GDM1 (cell line): ENCODE measurements around the gene DPCD.

ENCODE experiments used
- DNase-seq: peaks from one replicate; lab custom pipeline; 2025; lab: John Stamatoyannopoulos, UW

The DPCD gene

DNA sequence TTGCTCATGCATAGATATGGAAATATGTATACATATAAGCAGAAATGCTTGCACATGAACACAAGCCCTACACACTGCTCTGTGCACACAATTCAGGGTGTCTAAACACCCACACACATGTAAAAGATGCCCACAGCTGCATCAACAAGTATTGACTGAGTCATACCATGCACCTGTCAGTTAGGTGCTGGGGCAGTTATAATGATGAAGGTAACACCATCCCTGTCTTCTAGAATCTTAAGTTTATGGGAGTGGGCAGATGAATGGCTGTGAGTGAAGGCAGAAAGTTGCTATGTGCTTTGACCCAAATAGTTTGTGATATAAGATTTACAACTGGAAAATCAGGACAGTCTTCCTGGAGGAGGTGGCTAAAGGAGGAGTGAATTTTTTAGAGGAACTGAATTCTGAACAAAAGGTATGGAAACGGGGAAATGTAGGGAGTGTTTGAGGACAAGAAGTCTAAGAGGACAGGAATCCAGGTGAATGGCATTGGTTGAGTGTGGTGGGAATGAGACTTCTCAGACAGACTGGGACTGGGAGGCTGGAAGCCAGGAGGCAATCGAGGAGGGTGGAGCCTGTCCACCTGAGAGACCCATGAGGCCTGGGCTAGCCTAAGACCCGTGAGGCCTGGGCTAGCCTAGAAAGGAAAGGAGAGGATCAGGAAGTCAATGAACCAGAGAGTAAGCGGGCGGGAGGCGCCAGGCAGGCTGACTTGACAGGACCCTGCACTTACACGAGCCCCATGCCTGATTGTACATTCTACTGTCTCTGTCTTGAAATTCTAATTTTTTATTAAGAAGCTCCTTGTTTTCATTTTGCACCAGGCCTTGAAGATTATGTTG lies 20.7 kb upstream of the DPCD start:
- DNase-seq = no peak

DNA sequence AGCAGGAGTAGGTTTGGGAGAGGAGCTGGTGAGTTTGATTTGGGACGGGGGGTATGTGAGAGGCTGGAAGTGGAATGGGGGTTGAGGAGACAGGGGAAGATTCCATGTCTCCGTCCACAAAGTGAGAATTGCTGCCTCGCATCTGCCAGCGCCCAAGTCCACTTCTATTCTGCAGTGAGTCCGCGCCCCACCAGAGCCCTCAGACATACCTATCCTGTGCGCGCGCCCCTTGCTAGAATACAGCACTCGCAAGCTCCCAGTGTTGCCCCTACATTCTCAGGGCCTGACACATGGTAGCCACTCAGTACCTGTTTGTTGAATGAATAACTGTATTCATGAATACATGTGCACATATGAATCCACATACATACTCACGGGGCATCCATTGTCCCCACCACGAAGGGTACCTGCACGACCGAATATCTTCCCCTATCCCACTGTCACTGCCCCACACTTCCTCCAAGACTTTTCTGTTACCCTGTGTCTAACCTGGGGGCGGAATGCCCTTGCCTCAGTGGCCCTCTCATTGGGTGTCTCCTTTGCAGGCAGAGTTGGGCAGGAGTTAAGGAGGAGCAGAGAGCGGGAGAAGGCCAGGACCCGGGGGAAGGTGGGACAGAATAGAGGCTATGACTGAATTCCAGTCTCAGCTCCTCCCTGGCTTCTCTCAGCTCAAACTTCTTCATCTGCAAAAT lies 19.9 kb upstream of the DPCD start:
- no peak for DNase-seq

DNA sequence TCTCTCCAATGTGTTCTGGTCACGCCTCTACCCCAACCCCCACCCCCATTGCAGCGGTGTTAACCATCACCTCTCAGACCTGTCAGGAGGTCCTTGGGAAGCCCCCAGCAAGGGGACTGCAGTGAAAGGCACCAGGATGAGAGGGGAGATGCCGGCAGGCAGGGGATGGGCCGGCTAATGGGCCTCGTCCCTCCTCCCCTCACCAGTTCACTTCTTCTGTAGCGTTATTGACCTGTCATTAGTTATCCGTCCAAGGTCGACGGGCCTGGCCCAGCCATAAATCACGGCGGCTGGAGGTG lies 18.8 kb upstream of the DPCD start:
- DNase-seq = no peak

DNA sequence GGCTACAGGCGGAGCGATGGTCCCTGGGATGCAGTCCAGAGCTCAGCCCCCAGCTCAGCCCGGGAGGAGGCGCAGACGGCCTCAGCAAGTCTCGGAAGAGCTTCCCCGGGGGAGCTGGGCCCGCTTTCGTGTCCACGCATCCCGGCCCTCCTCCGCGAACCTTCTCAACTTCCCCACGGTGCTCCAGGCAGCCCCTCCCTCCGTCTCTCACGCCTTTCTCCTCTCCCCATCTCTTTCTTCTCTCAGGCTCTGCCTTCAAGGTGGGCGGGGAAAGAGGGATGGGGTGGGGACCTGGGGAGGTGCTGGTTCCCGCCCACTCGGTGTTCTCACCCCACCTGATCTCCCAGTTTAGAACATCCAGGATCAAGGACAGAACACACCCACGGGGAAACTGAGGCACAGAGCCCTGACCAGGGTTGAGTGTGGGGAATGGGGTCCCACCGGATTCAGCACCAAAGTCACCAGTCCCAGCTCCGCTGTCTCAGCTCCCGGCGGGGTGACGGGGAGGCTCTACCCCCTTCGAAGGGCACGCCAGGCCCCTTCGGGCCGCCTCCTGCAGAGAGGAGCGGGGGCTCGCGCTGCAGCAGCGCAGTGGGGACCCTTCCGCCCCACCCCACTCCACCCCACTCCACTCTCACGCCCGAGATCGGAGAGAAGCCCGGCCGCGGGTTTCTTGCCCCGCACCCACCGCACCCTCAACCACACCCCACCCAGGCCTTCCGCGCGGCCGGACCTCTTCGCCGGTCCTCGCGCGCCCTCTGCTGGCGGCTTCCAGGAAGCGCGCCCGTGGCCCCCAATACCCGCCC lies 18.3 kb upstream of the DPCD start:
- peak; percentile 67 for DNase-seq

DNA sequence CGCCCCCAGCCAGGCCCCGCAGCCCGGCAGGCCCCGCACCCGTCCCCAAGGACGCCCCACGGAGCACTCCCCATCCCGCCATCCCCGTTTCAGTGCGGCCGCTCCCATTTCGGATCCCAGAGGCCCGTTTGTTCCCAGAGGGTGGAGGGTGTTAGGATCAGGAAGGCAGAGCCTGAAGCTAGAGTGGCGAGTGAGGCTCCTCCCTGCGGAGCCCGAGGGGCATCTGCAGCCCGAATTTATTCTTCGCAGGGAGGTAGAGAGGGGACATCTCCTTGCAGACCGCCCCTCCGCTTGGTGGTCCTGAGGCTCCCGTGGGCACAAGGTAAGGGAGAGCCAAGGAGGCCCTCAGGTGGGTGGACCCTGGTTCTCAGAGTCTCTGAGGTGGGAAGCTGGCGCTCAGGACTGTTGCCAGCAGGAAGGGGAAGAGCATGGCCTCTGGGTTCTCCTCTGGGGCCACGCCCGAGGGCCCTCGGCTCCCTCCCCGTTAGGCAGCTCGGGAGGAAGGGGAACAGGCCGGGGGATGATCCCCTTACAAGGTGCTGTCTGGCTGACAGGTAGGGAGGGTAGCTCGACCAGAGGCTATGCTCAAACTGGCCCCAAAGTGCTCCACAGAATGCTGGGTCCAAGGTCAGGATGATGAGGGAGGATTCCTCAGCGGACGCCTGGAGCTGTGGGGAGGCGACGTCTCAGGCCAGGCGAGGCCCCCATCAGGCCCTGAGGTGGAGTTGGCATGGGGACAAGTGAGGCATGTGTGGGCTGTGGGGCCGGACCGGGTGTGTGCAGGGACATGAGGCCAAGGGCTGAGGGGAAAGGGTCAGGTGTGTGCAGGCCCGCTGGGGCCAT lies 17.5 kb upstream of the DPCD start:
- DNase-seq = peak; percentile 53

DNA sequence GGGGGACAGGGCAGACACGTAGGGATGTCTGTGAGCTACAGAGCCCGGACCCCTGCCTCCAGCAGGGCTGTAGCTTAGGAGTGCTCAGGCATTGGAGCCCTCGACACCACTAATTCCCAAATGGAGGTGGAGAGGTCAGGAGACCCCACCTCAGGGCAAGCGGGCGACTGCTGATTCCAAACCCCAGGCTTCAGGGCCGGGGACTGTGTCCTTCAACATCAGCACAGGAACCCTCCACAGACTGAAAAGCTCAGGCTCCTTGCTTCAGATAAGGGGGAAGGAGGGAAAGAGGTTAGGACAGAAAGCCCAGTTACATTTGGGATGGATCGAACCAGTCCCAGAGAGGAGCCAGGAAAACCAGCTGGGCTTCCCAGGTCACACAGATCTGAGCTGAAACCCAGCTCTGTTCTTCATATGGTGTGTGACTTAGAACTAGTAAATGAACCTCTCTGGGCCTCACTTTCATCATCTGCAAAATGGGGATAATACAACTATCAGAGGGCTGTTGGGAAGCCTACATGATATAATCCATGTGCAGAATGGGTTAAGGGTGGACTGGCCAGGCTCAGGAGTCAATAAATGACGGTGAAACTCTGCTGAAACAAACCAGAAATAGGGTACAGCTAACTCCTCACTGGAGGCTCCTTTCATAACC lies 16.7 kb upstream of the DPCD start:
- DNase-seq = no peak

DNA sequence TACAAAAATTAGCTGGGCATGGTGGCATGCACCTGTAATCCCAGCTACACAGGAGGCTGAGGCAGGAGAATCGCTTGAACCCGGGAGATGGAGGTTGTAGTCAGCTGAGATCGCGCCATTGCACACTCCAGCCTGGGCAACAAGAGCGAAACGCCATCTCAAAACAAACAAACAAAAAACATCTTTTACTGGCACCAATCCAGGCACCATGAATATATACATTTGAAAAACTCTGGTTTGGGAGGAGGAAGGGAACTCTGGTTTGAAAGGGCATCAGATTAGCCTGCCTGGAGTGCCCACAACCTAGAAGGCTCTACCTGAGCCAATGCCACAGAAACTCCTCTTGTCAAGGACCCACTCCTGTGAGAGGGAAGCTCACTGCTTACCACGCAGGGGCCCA lies 16.0 kb upstream of the DPCD start:
- DNase-seq = no peak

DNA sequence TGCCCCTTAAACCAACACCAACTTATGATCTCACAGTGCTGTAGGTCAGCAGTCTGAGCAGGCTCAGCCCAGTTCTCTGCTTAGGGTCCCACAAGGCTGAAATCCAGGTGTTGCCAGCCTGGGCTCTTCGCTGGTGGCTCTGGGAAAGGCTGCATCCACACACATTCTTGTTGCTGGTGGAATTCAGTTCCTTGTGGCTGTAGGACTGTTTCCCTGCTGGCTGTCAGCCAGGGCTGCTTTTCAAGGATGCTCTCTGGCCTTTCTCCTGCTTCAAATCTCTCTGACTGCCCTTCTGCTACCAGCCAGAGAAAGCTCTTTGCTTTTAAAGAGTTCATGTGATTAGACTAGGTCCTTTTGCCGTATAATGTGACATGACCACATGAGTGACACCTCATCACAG lies 15.3 kb upstream of the DPCD start:
- DNase-seq = no peak

DNA sequence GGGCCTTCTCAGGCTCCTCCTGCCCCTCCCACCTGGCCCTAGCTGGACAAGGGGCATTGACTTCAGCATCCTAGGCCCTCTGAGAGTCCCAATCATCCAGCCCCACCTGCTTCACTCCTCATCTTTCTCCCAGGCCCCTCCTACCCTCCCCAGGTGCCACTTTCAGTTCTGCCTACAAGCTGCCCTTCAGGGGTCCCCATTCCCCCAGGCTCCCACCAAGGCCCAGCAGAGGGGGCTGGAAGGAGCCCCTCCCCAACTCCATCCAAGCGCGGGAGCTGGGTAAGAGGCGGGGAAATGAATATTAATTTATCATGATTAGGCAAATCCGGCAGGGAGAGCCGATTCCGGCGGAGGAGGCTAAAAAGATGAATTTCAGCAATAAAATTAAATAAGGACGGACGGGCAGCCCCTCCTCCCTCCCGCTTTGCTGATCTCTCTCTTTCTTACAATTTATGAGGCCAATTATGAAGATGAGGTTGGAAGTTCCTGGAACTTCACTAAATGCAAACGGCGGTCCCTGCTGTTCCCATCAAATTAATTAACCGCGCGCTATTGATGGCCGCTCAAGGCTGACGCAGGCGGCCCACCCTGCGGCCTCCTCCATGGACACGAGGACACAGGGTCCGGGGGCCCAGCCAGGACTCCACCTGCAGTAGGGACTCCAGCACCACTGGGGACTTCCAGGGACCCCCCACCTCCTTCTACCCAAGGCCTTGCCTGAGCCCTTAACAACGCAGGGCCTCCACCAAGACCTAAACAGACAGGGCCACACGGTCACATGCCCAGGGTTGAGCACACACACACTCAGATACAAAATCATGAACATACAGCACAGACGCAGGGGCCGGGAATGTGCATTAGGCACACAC lies 14.0 kb upstream of the DPCD start:
- no peak for DNase-seq

DNA sequence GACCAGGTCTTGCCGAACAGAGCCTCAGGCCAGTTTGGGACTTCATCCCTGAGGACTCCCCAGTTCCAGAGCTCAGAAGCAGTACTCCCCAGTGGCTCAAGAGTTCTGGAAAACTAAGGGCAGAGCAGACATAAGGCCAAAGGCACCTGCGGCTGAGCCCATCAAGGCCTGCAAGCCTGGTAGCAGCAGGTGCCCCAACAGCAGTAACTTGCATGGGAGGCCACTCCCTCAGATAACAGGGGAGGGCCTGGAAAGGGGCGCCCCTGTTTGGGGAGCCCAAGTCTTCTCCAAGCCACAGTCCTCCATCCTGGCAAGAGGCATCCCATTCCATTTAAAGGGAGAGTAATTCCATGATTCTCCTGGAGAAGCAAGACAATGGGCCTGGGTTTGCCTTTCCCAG lies 13.0 kb upstream of the DPCD start:
- no peak for DNase-seq

DNA sequence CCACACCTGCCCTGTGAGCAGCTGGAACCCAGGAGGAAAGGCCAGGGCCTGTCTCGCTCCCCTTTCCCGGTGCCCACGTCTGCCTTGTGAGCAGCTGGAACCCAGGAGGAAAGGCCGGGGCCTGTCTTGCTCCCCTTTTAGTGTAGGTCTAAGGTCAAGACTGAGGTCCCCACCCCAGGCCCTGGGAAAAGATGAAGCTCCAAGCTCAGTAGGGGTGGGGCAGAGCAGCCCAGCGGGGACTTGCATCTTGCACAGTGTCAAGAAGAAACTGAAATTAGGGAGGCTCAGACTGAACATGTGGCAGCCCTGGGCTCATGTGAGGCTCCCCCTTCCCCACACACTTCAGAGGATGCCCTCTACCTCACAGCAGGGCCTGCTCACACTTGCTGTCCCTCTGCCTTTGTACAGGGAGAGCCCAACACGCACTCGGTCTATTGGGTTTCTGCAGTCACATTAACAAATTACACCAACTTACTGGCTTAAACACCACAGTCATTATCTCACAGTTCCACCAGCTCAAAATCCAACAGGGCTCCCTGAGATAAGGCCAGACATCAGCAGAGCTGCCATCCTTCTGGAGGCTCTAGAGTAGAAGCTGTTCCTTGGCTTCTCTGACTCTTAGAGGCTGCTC lies 12.4 kb upstream of the DPCD start:
- DNase-seq = no peak

DNA sequence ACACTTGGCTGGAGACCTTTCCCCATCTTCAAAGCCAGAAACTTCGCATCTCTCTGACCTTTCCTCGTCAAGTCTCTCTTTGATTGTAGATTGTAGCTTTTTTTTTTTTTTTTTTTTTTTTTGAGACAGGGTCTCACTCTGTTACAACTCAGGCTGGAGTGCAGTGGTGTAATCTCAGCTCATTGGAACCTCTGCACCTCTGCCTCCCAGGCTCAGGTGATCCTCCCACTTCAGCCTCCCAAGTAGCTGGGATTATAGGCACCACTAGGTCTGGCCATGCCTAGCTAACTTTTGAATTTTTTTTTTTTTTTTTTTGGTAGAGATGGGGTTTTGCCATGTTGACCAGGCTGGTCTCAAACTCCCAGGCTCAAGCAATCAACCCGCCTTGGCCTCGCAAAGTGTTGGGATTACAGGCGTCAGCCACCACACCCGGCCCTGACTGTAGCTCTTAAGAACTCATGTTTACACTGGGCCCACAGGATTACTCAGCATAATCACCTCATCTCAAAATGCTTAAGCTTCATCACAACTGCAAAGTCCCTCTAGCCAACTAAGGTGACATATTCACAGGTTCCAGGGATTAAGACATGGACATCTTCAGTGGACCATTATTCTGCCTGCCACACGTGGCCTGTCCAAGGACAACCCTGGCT lies 11.8 kb upstream of the DPCD start:
- DNase-seq = no peak

DNA sequence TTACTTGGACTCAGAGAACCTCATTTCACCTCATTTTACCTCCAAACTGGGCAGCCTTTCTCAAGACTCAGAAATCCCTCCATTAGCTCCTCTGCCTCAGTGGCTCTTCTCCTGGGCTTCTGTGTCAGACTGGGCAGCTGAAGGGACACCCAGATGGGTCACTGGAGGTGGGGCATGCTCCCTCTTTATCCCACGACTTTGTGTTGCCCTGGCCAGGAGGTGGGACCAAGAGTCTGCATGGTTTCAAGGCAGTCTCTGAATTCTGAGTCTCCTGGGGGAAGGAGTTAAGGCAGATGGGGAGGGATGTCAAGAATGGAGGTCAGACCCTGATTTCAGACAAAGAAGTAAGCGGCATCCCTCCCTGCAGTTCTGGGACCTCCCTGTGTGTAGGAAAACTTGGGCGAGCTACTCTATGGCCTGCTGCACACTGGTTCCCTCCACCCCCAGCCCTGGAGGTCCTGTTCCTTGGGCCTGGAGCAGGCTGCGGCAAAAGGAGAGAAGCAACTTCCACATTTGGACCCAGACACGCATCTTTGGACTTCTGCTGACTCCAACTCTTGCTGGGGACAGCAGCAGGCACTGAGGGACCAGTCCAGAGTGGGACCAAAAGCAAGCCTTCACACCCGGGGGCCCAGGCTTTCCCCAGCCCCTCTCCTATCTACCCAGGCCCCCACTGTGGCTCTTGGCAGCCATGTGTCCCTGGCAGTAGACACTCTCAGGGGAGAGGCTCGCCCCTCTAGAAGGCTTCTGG lies 10.8 kb upstream of the DPCD start:
- DNase-seq = no peak

DNA sequence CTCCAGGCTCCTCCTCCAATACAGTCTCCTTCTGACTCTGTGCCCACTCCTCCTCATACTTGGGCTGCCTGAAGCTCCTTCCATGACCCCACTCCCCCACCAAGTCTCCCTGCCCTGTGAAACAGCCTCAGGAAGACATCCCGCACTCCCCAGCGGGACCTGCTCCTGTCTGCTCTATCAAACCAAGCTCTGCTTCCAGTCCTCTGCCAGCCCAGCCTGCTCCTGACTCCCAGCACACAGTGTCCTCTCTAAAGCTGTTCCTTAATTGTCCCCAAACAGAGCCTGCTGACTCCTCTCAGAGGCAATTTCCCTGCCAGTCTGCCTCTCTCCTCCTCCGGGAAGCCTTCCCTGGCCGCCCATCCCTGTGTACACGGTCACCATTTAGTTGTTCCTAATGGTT lies 9.9 kb upstream of the DPCD start:
- DNase-seq = no peak

DNA sequence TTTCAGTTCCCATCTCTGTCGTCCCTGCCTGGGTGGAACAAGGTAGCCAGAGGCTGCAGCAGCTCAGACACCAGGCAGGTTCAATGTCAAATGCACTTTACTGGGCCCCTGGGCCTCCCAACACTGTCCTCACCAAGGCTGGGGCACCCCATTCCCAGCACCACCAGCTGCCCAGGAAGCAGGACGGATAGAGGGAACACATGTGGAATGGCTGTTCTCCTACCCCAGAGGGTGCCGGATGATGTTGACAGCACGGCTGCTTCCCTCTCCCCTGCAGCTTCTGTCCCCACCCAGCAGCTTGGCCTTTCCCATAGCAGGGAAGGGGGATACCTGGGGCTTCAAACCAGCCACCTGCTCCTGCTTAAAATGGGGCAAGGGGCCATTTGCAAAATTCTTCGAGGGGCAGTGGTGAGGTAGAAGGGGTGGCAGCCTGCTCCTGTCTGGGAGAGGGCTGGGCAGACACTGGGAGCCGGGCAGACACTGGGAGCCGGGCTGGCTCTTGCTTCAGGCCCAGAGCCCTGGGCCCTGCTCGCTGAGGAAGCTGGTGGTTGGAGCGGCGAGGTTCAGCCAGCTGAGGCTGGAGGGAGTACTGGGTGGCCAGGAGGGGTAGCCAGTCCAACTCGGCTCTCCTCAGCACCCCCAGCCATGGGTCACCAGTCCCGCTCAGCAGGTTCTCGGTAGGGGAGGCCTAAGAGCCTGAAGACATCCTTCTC lies 9.2 kb upstream of the DPCD start:
- no peak for DNase-seq

DNA sequence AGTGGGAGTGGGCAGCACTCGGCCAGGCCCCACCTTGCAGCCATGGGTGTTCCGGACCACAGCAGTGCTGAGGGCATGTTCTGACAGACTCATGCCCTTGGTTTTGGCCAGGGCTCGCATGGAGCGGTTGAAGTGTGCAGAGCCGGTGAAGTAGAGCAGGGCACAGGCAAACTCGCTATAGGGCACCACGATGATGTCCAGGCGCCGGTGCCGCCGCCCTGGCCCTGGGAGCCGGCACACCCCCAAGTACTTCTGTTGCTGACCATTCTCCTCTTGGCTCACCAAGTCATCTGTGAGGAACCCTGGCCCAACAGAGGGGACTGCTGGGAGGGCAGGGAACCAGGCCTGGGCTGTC lies 8.6 kb upstream of the DPCD start:
- no peak for DNase-seq

DNA sequence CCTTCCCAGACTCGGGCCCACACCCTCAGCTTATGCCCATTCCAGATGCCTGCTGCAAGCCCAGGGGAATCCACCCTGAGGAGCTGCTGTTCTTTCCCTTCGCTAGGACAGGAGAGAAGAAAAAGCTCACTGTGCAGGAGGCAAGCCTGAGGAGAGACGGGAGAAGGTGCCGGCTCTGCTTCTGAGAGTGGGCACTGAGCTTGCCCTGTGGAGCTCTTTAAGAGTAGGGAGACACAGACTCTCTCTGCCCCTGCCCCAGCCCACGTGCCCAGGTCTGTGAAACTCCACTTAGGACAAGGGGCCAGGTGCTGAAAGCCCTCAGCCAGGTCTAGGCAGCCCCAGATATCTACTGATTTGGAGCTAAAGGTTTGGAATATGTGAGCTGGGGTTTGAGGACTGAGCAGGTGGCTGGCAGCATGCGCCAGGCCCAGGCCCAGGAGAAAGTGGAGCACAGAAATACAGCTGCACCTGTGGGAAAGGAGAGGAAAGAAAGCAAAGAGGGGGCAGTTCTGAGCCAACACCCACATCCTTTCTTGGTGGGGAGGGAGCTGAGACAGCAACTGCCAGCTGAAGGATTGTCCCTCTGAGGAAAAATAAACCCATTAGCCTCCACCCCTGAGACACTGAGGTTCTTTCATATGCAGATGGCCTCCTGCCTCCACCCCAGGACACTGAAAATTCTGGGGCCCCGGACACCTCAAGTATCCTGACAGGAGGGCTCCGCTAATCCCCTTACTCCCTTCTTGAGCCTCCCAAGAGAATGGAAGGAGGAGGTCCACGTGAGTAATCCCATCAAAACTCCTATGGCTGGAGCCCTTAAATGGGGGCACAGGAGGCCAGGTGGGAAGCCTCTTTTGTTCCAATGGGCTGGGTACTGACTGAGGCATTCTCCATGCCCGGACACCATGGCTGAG lies 7.4 kb upstream of the DPCD start:
- no peak for DNase-seq
